H1 (cell line): Measurements from ENCODE around the gene MAGED2. TPM values are rescaled to one million over a fixed set of nuclear protein-coding genes. Genes with fewer than 3 reads are reported as not detected.

ENCODE experiments used
- CTCF ChIA-PET: fragments of 300-600 bp; sonication (Branson Sonifier 250); formaldehyde crosslinking; loops from one replicate; lab custom pipeline; 2021; ENCODE audit not compliant: partially characterized antibody; lab: Charles Lee
- POLR2A ChIA-PET: fragments of 300-600 bp; sonication (Branson Sonifier 250); formaldehyde crosslinking; loops from one replicate; lab custom pipeline; 2021; ENCODE audit warnings: inconsistent platforms; ENCODE audit not compliant: partially characterized antibody; lab: Charles Lee
- DNase-seq, 2 experiments: peaks; one replicate each; pipeline versions ENCODE4 v3.0.0 to v3.0.0-alpha.2; 2010 to 2022; ENCODE audit warnings: low spot score in 2 of 2, low read depth in 1 of 2, mixed read lengths in 1 of 2
- FAIRE-seq: peaks from 2 replicates; lab custom pipeline; 2011; peaks lifted over from hg19 to GRCh38; lab: Jason Lieb, UNC
- H2AFZ ChIP-seq: 2 replicates; pipeline ENCODE4 v1.8.1; 2012; ENCODE audit warnings: low read length, inconsistent platforms
- H2AK5ac ChIP-seq: 2 replicates; pipeline ENCODE4 v1.6.1; 2013; ENCODE audit warnings: low read depth, low read length
- H2BK120ac ChIP-seq: replicated peaks from 2 replicates; pipeline ENCODE3; 2013; ENCODE audit warnings: low read depth, low read length, inconsistent platforms
- H2BK12ac ChIP-seq: 2 replicates; pipeline ENCODE4 v1.6.1; 2013; ENCODE audit warnings: low read depth, low read length
- H2BK15ac ChIP-seq: 2 replicates; pipeline ENCODE4 v1.6.1; 2013; ENCODE audit warnings: low read length
- H2BK20ac ChIP-seq: 2 replicates; pipeline ENCODE4 v1.6.1; 2013; ENCODE audit warnings: low read length
- H2BK5ac ChIP-seq: 2 replicates; pipeline ENCODE4 v1.6.1; 2013; ENCODE audit warnings: low read depth, low read length
- H3K14ac ChIP-seq: 2 replicates; pipeline ENCODE4 v1.6.1; 2013; ENCODE audit warnings: inconsistent platforms; ENCODE audit not compliant: insufficient read length
- H3K18ac ChIP-seq: 2 replicates; pipeline ENCODE4 v1.6.1; 2013; ENCODE audit warnings: low read length; ENCODE audit errors: extremely low read depth
- H3K23ac ChIP-seq: 2 replicates; pipeline ENCODE4 v1.6.1; 2013; ENCODE audit warnings: inconsistent platforms; ENCODE audit not compliant: insufficient read length
- H3K23me2 ChIP-seq: 2 replicates; pipeline ENCODE4 v1.6.1; 2013; ENCODE audit warnings: low read depth, low read length
- H3K27ac ChIP-seq: 2 replicates; pipeline ENCODE4 v1.6.1; 2011; ENCODE audit warnings: low read depth, low read length, inconsistent platforms
- H3K27me3 ChIP-seq, 4 experiments: replicated peaks in 1 of 4; 1 replicate in 1 of 4; 2 replicates in 3 of 4; pipeline versions ENCODE4 v1.6.1 to v1.8.1; 2011 to 2013; ENCODE audit warnings: low read length in 3 of 4, mild to moderate bottlenecking in 3 of 4, inconsistent platforms in 2 of 4, mixed read lengths in 2 of 4, moderate library complexity in 1 of 4; ENCODE audit not compliant: control insufficient read depth in 3 of 4, insufficient read depth in 3 of 4; ENCODE audit errors: extremely low read depth in 1 of 4
- H3K36me3 ChIP-seq, 4 experiments: 2 replicates each; pipeline versions ENCODE4 v1.6.1 to v1.8.1; 2011 to 2013; ENCODE audit warnings: mild to moderate bottlenecking in 4 of 4, low read length in 3 of 4, moderate library complexity in 2 of 4, control low read depth in 1 of 4, inconsistent platforms in 1 of 4; ENCODE audit not compliant: insufficient read depth in 4 of 4, control insufficient read depth in 2 of 4
- H3K4ac ChIP-seq: replicated peaks from 2 replicates; pipeline ENCODE3; 2013; ENCODE audit warnings: low read length, low read depth, mixed read lengths, inconsistent platforms; ENCODE audit not compliant: insufficient read length
- H3K4me1 ChIP-seq, 4 experiments: replicated peaks in 1 of 4; 1 replicate in 1 of 4; 2 replicates in 3 of 4; pipeline versions ENCODE4 v1.6.1 to v1.8.1; 2011 to 2013; ENCODE audit warnings: low read length in 3 of 4, inconsistent platforms in 2 of 4, mixed read lengths in 1 of 4; ENCODE audit not compliant: insufficient read depth in 4 of 4, control insufficient read depth in 3 of 4
- H3K4me2 ChIP-seq, 2 experiments: 2 replicates each; pipeline versions ENCODE4 v1.6.1 to v1.8.1; 2011 to 2013; ENCODE audit warnings: low read depth in 2 of 2, low read length in 2 of 2, control low read depth in 1 of 2, inconsistent platforms in 1 of 2, mild to moderate bottlenecking in 1 of 2; ENCODE audit not compliant: insufficient read depth in 1 of 2
- H3K4me3 ChIP-seq, 4 experiments: fragments of 200-600, 300-600 bp in 1 of 4; sonication (generic), shearing (Covaris generic), sonication (Bioruptor Twin) in 1 of 4; 2 replicates each; pipeline versions ENCODE4 v1.5.1 to v1.8.1; 2011 to 2016; ENCODE audit warnings: low read length in 4 of 4, low read depth in 3 of 4, control low read depth in 2 of 4, inconsistent platforms in 2 of 4, mild to moderate bottlenecking in 2 of 4, mixed read lengths in 1 of 4, moderate library complexity in 1 of 4; ENCODE audit not compliant: insufficient read depth in 2 of 4; ENCODE audit errors: extremely low read depth in 1 of 4
- H3K56ac ChIP-seq: replicated peaks from 2 replicates; pipeline ENCODE3; 2013; ENCODE audit warnings: low read depth, mild to moderate bottlenecking, mixed read lengths, low read length, inconsistent platforms; ENCODE audit not compliant: insufficient read length
- H3K79me1 ChIP-seq: 2 replicates; pipeline ENCODE4 v1.6.1; 2013; ENCODE audit warnings: low read depth, low read length, control low read depth
- H3K79me2 ChIP-seq, 2 experiments: 2 replicates each; pipeline versions ENCODE4 v1.6.1 to v1.8.1; 2012 to 2013; ENCODE audit warnings: low read length in 2 of 2, mild to moderate bottlenecking in 2 of 2, inconsistent platforms in 1 of 2; ENCODE audit not compliant: insufficient read depth in 2 of 2, control insufficient read depth in 1 of 2
- H3K9ac ChIP-seq, 4 experiments: replicated peaks in 1 of 4; 1 replicate in 1 of 4; 2 replicates in 3 of 4; pipeline versions ENCODE4 v1.6.1 to v1.8.1; 2011 to 2013; ENCODE audit warnings: low read depth in 3 of 4, low read length in 3 of 4, control low read depth in 2 of 4, mild to moderate bottlenecking in 2 of 4, moderate library complexity in 2 of 4, inconsistent platforms in 1 of 4; ENCODE audit errors: extremely low read depth in 1 of 4
- H3K9me3 ChIP-seq, 2 experiments: 2 replicates each; pipeline versions ENCODE4 v1.6.1 to v1.8.1; 2012 to 2013; ENCODE audit warnings: mild to moderate bottlenecking in 2 of 2, moderate library complexity in 2 of 2, control low read depth in 1 of 2, inconsistent platforms in 1 of 2, low read depth in 1 of 2, low read length in 1 of 2, mixed read lengths in 1 of 2; ENCODE audit not compliant: insufficient read depth in 2 of 2
- H4K20me1 ChIP-seq, 2 experiments: replicated peaks in 1 of 2; 2 replicates each; pipeline versions ENCODE3 to v1.8.1; 2011 to 2013; ENCODE audit warnings: inconsistent platforms in 2 of 2, low read length in 2 of 2, mild to moderate bottlenecking in 1 of 2; ENCODE audit not compliant: insufficient read depth in 2 of 2, control insufficient read depth in 1 of 2
- H4K5ac ChIP-seq: 2 replicates; pipeline ENCODE4 v1.6.1; 2013; ENCODE audit warnings: low read length, low read depth, mixed read lengths, inconsistent platforms; ENCODE audit not compliant: insufficient read length
- H4K8ac ChIP-seq: 2 replicates; pipeline ENCODE4 v1.8.0; 2013; ENCODE audit warnings: mild to moderate bottlenecking, moderate library complexity, low read length, inconsistent platforms; ENCODE audit not compliant: insufficient read depth; ENCODE audit errors: extremely low read depth
- H4K91ac ChIP-seq: replicated peaks from 2 replicates; pipeline ENCODE3; 2013; ENCODE audit warnings: low read length, mixed read lengths, inconsistent platforms; ENCODE audit not compliant: insufficient read length
- RFX5 ChIP-seq: IDR thresholded peaks from 2 replicates; pipeline ENCODE4 v1.6.1; 2011; ENCODE audit warnings: low read depth, low read length, improper control_type of control experiment, borderline replicate concordance
- TBP ChIP-seq: IDR thresholded peaks from 2 replicates; pipeline ENCODE4 v1.6.1; 2011; ENCODE audit warnings: low read depth, low read length, improper control_type of control experiment
- WGBS, 2 experiments: shearing (Covaris generic) in 1 of 2; methylation state at CpG; one replicate each; pipeline versions ENCODE4 v1.1.6 to v1.1.7; 2013 to 2015; ENCODE audit warnings: low lambda C conversion rate in 2 of 2, mixed read lengths in 2 of 2, inconsistent platforms in 1 of 2, low coverage in 1 of 2, missing lambda C conversion rate in 1 of 2; ENCODE audit not compliant: insufficient replicate concordance in 2 of 2, insufficient coverage in 1 of 2, insufficient read length in 1 of 2; ENCODE audit errors: extremely low coverage in 1 of 2, missing lambda C conversion rate in 1 of 2; 5-methylcytosine and 5-hydroxymethylcytosine counted together
- polyA plus RNA-seq, 7 experiments: library from polyadenylated mRNA; depleted of rRNA in 3 of 7; stranded (reverse) in 5 of 7; unstranded in 2 of 7; fragments of >200 nt in 5 of 7; fragments of 200-250 nt in 2 of 7; gene quantifications; 1 replicate in 5 of 7; 2 replicates in 1 of 7; 4 replicates in 1 of 7; pipeline versions ENCODE4 v1.2.1 to v1.2.3, GENCODE V29; 2011 to 2013; ENCODE audit warnings: missing spikeins in 2 of 7, mixed read lengths in 2 of 7
- total RNA-seq: library from RNA; stranded (reverse); fragmentation: NEBNext Ultra II Directional; extraction: Animal tissue kit (Norgen Biotek cat#: 25700); gene quantifications from 2 replicates; pipeline ENCODE4 v1.2.1, GENCODE V29; 2021

MAGED2 gene
- total and polyA plus RNA-seq, 2 of the 8 experiments (the other 6 are each of a cell fraction or from before 2014, with no cell fraction given) = 83.3 to 120 TPM

GRCh38 chrX:54819201-54819600 lies 11.7 kb downstream of the MAGED2 start:
- H3K4ac ChIP-seq = no peak overlapping the region
- no peak overlapping the region for H2BK15ac ChIP-seq
- H3K79me2 ChIP-seq = no peaks in the 10 kb centered on the region
- no peak overlapping the region for H4K5ac ChIP-seq
- POLR2A ChIA-PET = no interaction called here
- DNase-seq = no peak
- no peak overlapping the region for H3K4me3 ChIP-seq
- no peaks in the 10 kb centered on the region for H3K23me2 ChIP-seq
- H3K79me1 ChIP-seq = no peaks in the 10 kb centered on the region
- no peak overlapping the region for H4K91ac ChIP-seq
- no peak overlapping the region for H2BK5ac ChIP-seq
- 97% methylated on average over 4 of the region's 8 CpGs; no CpG with 5 or more reads in 1 of the 2 experiments for WGBS, 2 experiments
- no peak overlapping the region for H3K14ac ChIP-seq
- H2BK12ac ChIP-seq = no peak overlapping the region
- no peak overlapping the region for H2AFZ ChIP-seq
- H3K18ac ChIP-seq = no peak overlapping the region
- no peak overlapping the region for H3K23ac ChIP-seq
- no peak overlapping the region for H4K8ac ChIP-seq
- no peak overlapping the region for H3K9ac ChIP-seq
- CTCF ChIA-PET = no interaction called here
- no peaks in the 10 kb centered on the region for H3K9me3 ChIP-seq
- no peaks in the 10 kb centered on the region for H3K4me1 ChIP-seq
- no peak overlapping the region for H3K56ac ChIP-seq
- H3K27me3 ChIP-seq = no peaks in the 10 kb centered on the region
- H2BK120ac ChIP-seq = no peak overlapping the region
- H4K20me1 ChIP-seq = no peaks in the 10 kb centered on the region
- no peak overlapping the region for H2BK20ac ChIP-seq
- no peak overlapping the region for H3K4me2 ChIP-seq
- FAIRE-seq = no peak
- no peak overlapping the region for H2AK5ac ChIP-seq
- TF ChIP-seq RFX5 = no peak
- TF ChIP-seq TBP = no peak
- TF ChIP-seq, all 59 proteins: peak for 0
- peaks cover 0 to 12% (median 7%) of the 10 kb centered on the region in 4 experiments; a peak in 6 of 8 replicates for H3K36me3 ChIP-seq
- no peak overlapping the region for H3K27ac ChIP-seq
